ENCODE results near the gene IGSF21. TPM values are rescaled to one million over a fixed set of nuclear protein-coding genes. Genes with fewer than 3 reads are reported as not detected.

IGSF21 gene
- total RNA-seq, 1 experiment from 2014 or later, result 5.2 TPM

GRCh38 chr1:18333220-18333619 is 225.6 kb downstream of the IGSF21 start:
- Histone ChIP-seq H3K9me3 (ENCODE audit: control insufficient read depth, low read depth, low read length) (no peaks in the 10 kb centered on the region), H4K8ac (replicated peaks; ENCODE audit: insufficient read length, low read depth, low read length) (no peak overlapping the region), H3K23me2 (ENCODE audit: insufficient read length, low read depth, low read length, poor library complexity, severe bottlenecking) (no peaks in the 10 kb centered on the region), H3K9ac (ENCODE audit: extremely low read depth, insufficient read length, low read length) (no peak overlapping the region), H3K14ac (ENCODE audit: insufficient read depth, low read length) (no peak overlapping the region), H2BK15ac (ENCODE audit: low read depth, low read length) (no peak overlapping the region), H3K56ac (ENCODE audit: insufficient read length, low read depth, low read length) (no peak overlapping the region), H3K18ac (ENCODE audit: insufficient read length, low read depth, low read length) (no peak overlapping the region), H3K4me1 (ENCODE audit: insufficient read depth, low read length) (peaks cover 9% of the 10 kb centered on the region; the same call in 1 of the 2 replicates), H2BK5ac (ENCODE audit: insufficient read length, low read length) (no peak overlapping the region), H2AFZ (ENCODE audit: low read length) (no peak overlapping the region), H3K27me3 (ENCODE audit: insufficient read depth, low read length) (0 out of 2 replicates have a peak, but pooled peaks cover 2% of the 10 kb centered on the region), H2AK5ac (ENCODE audit: insufficient read length, low read length) (no peak overlapping the region), H4K91ac (ENCODE audit: insufficient read length, low read depth, low read length) (no peak overlapping the region), H3K4ac (ENCODE audit: low read depth, low read length) (no peak overlapping the region), H4K5ac (ENCODE audit: insufficient read length, low read depth, low read length) (no peak overlapping the region), H2BK120ac (ENCODE audit: low read depth, low read length, poor library complexity, severe bottlenecking) (no peak overlapping the region), H3K27ac (ENCODE audit: insufficient read length, low read depth, low read length) (no peak overlapping the region), H3K4me2 (ENCODE audit: insufficient read depth, insufficient read length, low read length) (no peak overlapping the region), H3K79me2 (ENCODE audit: insufficient read depth, low read length) (no peaks in the 10 kb centered on the region), H2BK20ac (ENCODE audit: low read depth, low read length, poor library complexity, severe bottlenecking) (no peak overlapping the region), H4K20me1 (ENCODE audit: control insufficient read depth, insufficient read depth, insufficient read length) (no peaks in the 10 kb centered on the region), H2BK12ac (ENCODE audit: insufficient read length, low read depth, low read length) (no peak overlapping the region), H3K79me1 (ENCODE audit: insufficient read depth, low read depth, low read length, poor library complexity, severe bottlenecking) (no peaks in the 10 kb centered on the region), H3K23ac (ENCODE audit: insufficient read length, low read depth, low read length) (no peak overlapping the region), H3T11ph (ENCODE audit: low read length) (no peak overlapping the region)
- Mint-ChIP-seq H3K27ac (no peak overlapping the region), H3K9me3 (no peaks in the 10 kb centered on the region), H3K4me1 (peaks cover 22 to 24% of the 10 kb centered on the region in 2 experiments), H3K36me3 (ENCODE audit: insufficient read depth in 1 of 3, low read depth in 3 of 3) (no peaks in the 10 kb centered on the region), H3K27me3 (ENCODE audit: low read depth) (peaks cover 4% of the 10 kb centered on the region), H3K4me3 (no peak overlapping the region)
- TF ChIP-seq CTCF (conservative IDR thresholded peaks at IDR 0.05), result no peak
- no CpG with 5 or more reads among the region's 3 CpGs for WGBS (ENCODE audit: extremely low coverage, insufficient read length, low lambda C conversion rate)
- no peak for DNase-seq

Data from H9 (cell line).